Inferior parietal cortex (tissue), 1 donor: ENCODE measurements around the gene MTCL1.

ENCODE experiments used
- DNase-seq: peaks from one replicate; pipeline ENCODE4 v3.0.0-alpha.2; 2016; ENCODE audit errors: extremely low spot score

The MTCL1 gene

DNA sequence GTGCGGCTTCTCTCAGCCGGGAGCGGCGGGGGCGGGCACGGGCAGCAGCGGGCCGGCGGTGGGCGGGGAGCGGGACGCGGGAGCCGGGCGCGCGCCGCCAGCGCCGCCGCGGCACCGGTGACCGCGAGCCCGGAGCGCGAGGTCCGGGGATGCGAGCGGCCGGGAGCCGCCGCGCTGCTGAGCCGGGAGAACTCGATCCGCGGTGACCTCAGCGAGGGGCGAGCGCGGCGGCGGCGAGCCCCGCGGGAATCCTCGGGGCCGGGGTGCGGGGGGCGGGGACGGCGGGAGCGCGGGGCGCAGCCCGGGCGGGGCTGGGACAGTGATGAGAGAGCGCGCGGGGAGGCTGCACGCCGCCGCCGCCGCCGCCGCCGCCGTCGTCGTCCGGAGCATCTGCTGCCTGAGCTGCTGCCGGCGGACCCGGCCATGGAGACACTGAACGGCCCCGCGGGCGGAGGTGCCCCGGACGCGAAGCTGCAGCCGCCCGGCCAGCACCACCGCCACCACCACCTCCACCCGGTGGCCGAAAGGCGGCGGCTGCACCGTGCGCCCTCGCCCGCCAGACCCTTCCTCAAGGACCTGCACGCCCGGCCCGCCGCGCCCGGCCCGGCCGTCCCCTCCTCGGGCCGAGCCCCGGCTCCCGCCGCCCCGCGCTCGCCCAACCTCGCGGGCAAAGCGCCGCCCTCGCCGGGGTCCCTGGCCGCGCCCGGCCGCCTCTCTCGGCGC lies at the start of gene MTCL1:
Gene MTCL1, plus strand, starts transcription at position 319 of the 723 bp plus-strand sequence. Its CDS starts 105 bp downstream, at position 424.
- no peak for DNase-seq

GRCh38 chr18:8656232-8656631 lies 49.1 kb upstream of the MTCL1 start:
- DNase-seq: no peak

DNA sequence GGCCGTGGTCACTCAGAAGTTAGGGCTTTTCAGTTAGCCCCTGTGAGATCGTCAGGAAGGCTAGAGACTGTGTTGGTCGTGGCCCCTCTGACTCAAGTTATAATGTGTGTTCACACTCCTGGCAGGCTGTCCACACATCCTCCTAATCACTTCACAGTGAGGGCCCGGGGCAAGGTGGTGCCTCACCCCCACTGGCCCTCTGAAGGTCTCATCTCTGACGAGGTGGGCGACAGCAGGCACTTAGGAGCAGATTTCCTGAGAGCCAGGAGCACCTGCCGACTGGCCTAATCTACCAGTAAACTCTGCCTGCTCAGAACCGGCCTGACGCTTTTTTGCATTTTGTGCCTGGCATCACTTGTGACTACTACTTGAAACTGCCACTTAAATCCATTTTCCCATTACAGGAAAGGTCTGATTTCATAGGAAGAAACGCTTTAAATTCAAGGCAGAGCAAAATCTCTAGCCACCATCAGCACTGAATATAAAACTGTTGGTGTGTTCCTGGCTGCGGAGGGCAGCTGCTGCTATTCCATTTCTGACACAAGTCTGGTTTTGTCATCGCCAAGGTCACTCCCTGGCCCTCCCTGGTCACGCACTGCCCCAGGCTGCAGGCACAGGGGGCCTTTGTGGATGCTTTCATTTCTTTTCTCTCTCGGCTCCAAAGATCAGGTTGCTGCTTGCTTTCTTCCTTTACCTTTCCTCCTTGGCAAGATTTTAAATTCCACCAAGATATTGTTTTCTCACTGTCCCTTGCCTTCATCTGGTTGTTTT lies 48.1 kb upstream of the MTCL1 start:
- no peak for DNase-seq

DNA sequence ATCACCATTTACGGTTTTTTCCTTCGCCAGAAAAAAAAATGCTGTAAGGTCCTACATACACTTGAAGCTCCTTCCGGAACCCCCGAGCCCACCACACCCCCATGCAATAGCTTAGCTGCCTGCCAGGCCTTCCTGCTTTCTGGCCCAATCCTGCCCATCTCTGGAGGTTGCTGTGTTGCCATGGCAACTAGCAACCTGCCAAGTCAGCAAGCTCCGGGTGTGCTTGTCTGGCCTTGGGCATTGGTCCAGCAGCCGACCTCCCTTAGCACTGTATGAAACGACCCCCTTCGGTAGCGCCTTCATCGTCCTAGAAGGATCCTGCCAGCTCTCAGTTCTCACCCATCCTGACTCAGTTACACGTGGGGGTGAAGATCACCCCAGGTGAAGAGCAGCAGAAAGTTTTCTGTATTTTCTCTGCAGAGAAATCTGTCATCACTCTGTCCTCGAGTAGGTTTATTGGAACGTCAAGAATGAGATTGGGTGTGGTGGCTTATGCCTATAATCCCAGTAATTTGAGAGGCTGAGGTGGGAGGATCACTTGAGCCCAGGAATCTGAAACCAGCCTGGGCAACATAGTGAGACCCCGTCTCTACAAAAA lies 47.4 kb upstream of the MTCL1 start:
- DNase-seq: no peak

DNA sequence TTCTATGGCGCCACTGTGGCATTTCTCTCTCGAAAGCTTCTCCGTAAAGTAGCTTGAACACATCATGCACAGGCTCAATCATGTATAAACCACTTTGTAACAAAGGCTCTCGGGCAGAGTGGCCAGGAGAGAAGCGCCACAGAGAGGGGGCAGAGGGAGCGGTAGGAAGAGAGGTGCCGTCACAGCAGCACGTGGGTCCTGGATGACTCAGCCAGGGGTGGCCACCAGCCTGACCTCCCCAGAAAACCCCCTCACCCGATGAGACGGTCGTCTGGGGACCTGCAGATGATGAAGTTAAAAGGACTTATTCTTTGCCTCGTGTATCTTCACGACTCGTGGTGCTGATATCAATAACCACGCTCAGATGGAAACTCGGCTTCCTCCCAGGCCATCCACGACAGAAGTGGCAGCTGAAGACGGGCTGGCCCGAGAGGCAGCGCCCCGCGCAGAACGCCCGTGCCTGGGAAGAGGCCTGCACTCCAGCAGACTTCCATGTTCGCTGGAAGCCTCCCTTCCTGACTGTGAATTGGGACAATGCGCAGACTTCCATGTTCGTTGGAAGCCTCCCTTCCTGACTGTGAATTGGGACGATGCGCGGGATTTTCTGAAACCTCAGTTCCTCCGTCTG lies 46.4 kb upstream of the MTCL1 start:
- no peak for DNase-seq

DNA sequence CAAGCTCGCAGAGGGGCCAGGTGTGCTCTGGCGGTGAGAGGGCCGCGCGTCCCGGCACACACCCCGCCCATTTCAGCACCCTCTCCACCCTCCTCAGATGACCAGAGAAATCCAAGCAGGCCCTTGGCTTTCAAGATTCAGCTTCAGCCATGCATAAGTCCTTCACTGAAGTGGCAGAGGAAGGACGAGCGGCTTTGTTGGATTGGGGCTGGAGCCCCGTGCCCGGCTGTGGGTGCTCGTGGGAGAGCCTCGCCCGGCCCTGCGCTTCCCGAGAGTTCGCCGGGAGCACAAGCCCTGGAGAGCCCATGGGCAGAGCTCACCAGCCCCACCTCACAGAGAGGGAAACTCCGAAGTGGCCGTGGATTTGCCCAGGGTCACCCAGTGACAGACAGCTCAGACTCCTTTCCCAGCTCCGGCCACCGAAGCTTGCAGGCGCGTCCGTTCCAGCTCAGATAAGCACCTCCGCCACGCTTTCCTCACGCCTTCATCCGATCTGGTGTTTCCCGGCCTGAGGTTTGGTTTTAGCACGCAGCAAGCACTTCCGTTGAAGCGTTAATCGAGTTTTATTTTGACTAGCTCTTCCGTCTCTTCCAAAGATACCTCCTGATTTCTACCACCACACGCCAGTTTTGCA lies 45.6 kb upstream of the MTCL1 start:
- DNase-seq: no peak

- DNase-seq: no peak
Observed at GRCh38 chr18:8660316-8660715, 45.0 kb upstream of the MTCL1 start.

GRCh38 chr18:8661754-8662559 lies 43.4 kb upstream of the MTCL1 start:
- no peak for DNase-seq

DNA sequence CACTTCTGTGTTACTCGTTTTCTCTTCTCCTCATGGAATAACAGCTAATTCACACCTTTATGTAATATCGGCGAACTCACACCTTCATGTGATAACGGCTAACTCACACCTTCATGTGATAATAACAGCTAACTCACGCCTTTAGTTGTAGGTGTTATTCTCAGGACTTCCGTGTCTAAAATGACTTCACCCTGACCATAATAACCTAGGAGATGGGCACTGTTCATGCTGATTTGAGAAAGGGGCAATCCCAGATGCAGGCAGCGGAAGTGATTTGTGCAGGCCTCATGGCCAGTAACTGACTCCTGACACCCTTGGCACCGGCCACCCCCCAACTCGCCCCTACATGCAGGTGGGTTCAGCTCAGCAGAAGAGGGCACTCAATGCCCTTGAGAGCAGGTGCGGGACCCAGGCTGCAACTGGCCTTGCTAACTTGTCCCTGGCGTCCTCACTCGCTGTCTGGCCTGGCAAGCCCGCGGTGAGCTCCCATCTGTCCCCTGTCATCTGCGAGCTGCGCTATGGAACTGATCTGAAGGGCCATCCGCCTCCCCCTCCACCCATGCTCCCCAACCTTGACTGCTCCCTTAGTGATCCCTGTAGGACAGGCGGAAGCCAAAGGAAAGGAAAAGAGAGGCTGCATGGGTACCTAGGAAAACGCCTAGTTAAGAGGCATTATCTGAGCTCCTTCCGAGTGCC lies 42.6 kb upstream of the MTCL1 start:
- DNase-seq: no peak

- no peak for DNase-seq
Observed at GRCh38 chr18:8667846-8668245, 37.5 kb upstream of the MTCL1 start.

DNA sequence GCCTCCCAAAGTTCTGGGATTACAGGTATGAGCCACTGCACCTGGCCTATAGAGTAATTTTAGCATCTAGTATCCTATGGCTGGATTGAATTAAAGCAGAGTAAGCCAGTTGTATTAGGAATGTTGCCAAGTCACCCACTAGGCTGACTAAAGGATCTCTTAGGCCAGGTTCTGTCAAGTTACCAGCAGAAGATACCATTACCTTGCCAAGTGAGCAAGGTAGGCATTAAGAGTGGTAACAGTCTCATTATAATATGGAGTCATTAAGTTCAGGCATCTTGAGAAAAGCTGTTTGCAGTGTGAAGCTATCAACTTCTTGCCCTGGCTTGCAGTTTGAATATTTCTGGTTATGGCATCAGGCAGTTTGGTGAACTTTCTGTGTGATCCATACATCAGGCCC lies 37.0 kb upstream of the MTCL1 start:
- DNase-seq: no peak

GRCh38 chr18:8669571-8669970 lies 35.8 kb upstream of the MTCL1 start:
- DNase-seq: no peak

DNA sequence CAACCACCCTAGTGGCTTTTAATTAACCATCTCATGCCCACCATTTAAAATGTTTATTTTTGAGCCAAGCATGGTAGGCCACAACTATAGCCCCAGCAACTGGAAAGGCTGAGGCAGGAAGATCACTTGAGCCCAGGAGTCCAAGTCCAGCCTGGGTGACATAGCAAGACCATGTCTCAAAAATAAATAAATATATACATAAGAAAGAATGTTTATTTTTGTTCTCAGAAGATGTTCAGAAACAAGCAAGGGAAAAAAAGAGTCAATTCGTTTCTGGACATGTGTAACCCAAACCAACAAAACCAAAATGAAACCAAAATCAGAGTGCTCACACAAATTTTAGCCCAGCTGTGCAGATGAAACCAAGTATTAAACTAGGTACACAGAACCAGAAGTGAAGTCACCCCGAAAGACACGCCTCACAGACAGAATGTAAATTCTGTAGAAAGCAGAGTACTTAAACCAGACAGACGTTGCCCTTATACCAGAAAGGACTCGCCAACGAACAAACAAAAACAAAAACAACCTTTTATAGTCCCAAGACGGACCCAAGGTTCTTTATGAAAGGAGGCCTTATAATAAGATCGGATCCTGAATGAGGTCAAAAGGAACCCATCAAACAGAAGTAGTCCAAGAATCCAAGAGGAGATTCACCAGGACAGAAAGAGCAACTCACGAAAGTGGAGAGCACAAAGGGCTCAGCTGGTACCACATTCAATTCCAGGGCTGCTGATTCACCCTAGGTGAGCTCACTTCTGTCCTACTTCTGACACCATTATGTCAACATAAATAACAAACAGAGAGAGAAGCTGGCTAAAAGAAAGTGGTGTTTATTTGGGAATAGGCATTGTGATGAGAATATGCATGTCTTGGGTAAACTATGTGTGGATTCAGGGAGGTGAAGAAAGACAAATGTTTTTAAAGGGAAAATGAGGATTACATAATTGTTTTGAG lies 31.8 kb upstream of the MTCL1 start:
- no peak for DNase-seq

DNA sequence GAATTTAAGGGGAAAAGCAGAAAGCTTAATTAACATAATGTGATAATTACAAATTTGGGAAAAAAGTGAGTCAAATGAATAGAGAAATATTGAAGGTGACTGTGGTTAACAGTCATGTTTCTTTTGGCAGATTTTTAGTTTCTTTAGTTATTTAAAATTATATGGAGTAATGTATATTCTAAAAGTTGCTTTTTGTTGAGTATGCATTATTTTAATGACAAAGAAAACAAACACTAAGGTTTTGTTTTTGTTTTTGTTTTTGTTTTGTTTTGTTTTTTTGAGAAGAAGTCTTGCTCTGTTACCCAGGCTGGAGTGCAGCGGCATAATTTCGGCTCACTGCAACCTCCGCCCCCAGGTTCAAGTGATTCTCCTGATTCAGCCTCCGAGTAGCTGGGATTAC lies 30.3 kb upstream of the MTCL1 start:
- no peak for DNase-seq

DNA sequence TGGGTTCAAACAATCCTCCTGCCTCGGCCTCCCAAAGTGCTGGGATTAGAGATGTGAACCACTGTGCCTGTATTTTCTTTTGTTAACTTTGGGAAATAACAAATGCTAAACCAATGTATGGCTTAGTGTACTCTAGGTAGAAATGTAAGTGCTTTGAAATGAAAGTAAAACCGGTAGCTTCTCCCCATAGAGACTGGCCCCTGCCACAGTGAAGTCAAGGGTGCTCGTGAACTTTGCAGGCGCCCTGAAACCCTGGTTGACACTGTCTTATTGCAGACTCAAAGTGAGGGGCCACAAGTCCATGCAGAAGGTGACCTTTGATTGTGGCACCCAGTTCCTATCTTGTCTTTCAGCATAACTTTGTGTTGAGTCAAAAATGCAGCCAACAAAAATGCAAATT lies 24.2 kb upstream of the MTCL1 start:
- DNase-seq: no peak

GRCh38 chr18:8684577-8684976 lies 20.8 kb upstream of the MTCL1 start:
- DNase-seq: no peak

DNA sequence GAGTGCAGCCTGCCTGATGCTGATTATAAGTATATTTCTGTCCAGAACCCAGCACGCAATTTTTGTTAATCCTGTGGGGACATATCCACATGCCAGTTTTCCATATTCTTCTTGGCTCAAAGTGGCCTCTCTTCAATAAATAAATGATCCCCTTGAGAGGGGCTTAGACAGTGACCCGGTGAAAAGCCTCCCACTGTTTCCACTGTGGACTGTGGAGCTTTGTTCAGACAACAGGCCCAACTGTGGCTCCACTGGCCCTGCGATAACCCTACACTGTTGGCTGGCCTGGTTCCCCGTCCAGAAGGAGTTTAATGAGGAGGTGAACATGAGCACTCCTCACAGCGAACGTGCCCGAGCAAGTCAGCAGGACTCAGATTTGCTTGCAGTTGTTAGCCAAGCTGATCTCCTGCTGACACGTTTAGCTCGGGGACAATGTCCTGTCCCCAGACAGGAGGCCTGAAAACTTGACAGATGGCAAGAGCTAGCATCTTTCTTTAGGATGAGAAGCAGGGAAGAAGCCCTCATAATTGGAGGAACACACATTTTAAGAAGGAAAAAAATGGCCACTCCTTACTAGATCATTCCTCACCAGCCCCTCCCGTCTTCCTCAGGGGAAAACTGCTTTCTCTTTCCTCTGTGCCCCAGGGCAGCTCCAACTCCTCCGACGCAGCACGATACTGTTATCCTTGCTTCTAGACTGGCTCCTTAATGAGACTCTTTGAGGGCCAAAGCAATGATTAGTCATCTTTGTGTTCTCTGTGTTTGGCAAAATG lies 20.0 kb upstream of the MTCL1 start:
- DNase-seq: no peak

GRCh38 chr18:8685914-8686216 lies 19.5 kb upstream of the MTCL1 start:
- DNase-seq: no peak

DNA sequence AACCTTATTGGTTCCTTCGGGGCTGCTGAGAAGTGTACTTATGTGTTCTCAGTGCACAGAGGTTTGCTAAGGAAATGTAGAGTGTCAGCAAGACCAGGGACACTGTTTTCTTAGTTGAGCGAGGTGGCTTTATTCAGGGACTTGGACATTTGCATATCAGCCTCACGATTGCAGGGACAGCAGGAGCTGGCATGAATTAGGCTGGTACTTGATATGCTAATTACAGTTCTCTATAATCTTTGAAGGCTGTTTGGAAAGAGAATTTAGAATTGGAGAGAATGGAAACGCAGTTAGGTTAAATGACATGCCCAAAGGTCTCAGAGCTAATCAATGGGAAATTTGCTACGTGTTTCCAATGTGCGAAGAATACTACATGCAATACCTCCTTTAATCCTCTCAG lies 18.7 kb upstream of the MTCL1 start:
- no peak for DNase-seq
